Measurements from ENCODE around the gene NDOR1.

NDOR1 gene

DNA sequence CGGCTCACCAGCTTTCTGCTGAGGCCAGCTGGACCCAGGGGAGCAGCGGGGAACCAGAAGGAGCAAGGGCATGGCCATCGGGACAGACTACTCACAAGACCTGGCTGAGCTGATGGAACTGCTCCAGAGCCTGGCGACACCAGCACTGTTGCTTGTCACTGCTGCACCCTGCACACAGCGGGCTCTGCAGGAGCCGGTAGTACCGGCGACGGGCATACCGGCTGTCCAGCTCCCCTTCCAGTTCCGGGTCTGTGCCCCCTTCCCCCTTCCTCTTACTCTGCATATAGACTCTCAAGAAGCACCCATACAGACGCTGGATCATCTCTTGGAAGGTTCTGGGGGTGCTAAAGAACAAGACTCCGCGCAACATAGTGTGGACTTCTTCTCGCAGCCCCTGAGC is 18.1 kb upstream of the NDOR1 start:
- no peaks in the 10 kb centered on the region for H3K27me3 ChIP-seq (ENCODE audit: insufficient read depth, poor library complexity, severe bottlenecking)
- DNase-seq (ENCODE audit: low read depth in 1 of 2, low spot score in 1 of 2): no peak
- H3K27ac ChIP-seq (replicated peaks): no peak overlapping the region; the same call in 1 of the 2 replicates
- H3K4me3 ChIP-seq (replicated peaks; ENCODE audit: insufficient read depth, low read length): peak overlapping the region; percentile 99
- TF ChIP-seq GABPA (IDR thresholded peaks at IDR 0.05; ENCODE audit: low read depth): no peak
- no peak for TF ChIP-seq SPI1 (IDR thresholded peaks at IDR 0.05; ENCODE audit: borderline replicate concordance, low read depth)
- TF ChIP-seq, protein P1, sequence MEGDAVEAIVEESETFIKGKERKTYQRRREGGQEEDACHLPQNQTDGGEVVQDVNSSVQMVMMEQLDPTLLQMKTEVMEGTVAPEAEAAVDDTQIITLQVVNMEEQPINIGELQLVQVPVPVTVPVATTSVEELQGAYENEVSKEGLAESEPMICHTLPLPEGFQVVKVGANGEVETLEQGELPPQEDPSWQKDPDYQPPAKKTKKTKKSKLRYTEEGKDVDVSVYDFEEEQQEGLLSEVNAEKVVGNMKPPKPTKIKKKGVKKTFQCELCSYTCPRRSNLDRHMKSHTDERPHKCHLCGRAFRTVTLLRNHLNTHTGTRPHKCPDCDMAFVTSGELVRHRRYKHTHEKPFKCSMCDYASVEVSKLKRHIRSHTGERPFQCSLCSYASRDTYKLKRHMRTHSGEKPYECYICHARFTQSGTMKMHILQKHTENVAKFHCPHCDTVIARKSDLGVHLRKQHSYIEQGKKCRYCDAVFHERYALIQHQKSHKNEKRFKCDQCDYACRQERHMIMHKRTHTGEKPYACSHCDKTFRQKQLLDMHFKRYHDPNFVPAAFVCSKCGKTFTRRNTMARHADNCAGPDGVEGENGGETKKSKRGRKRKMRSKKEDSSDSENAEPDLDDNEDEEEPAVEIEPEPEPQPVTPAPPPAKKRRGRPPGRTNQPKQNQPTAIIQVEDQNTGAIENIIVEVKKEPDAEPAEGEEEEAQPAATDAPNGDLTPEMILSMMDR (IDR thresholded peaks at IDR 0.05; ENCODE audit: insufficient read depth, low read length): no peak
- no peak for TF ChIP-seq POLR2AphosphoS5 (IDR thresholded peaks at IDR 0.05; ENCODE audit: low read depth)
- TF ChIP-seq, protein P2, sequence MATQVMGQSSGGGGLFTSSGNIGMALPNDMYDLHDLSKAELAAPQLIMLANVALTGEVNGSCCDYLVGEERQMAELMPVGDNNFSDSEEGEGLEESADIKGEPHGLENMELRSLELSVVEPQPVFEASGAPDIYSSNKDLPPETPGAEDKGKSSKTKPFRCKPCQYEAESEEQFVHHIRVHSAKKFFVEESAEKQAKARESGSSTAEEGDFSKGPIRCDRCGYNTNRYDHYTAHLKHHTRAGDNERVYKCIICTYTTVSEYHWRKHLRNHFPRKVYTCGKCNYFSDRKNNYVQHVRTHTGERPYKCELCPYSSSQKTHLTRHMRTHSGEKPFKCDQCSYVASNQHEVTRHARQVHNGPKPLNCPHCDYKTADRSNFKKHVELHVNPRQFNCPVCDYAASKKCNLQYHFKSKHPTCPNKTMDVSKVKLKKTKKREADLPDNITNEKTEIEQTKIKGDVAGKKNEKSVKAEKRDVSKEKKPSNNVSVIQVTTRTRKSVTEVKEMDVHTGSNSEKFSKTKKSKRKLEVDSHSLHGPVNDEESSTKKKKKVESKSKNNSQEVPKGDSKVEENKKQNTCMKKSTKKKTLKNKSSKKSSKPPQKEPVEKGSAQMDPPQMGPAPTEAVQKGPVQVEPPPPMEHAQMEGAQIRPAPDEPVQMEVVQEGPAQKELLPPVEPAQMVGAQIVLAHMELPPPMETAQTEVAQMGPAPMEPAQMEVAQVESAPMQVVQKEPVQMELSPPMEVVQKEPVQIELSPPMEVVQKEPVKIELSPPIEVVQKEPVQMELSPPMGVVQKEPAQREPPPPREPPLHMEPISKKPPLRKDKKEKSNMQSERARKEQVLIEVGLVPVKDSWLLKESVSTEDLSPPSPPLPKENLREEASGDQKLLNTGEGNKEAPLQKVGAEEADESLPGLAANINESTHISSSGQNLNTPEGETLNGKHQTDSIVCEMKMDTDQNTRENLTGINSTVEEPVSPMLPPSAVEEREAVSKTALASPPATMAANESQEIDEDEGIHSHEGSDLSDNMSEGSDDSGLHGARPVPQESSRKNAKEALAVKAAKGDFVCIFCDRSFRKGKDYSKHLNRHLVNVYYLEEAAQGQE (IDR thresholded peaks at IDR 0.05; ENCODE audit: insufficient replicate concordance, low read depth): no peak

DNA sequence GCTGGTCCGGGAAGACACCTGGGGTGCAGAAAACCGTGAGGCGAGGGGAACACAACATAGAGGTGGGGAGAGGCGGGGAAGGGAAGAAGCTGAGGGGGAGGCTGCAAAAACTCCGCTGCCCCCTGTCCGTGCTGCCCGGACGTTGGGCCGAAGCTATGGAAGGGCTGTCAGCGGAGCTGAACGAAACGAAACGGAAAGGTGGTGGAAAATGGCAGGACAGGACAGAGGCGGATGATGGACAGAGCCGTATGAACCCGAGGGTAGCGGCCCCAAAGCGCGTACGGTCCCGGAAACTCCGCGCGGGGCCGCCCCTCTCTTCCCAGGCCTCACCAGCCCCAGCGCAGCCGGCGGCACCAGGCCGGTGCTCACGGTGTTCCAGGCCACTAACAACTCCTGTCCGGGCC is 17.4 kb upstream of the NDOR1 start:
- H3K4me3 ChIP-seq (replicated peaks; ENCODE audit: insufficient read depth, low read length): peak overlapping the region; percentile 99
- H3K27me3 ChIP-seq (ENCODE audit: insufficient read depth, poor library complexity, severe bottlenecking): no peaks in the 10 kb centered on the region
- TF ChIP-seq, protein P1 (IDR thresholded peaks at IDR 0.05; ENCODE audit: insufficient read depth, low read length): no peak
- TF ChIP-seq, protein P2 (IDR thresholded peaks at IDR 0.05; ENCODE audit: insufficient replicate concordance, low read depth): no peak
- TF ChIP-seq SPI1 (IDR thresholded peaks at IDR 0.05; ENCODE audit: borderline replicate concordance, low read depth): no peak
- TF ChIP-seq GABPA (IDR thresholded peaks at IDR 0.05; ENCODE audit: low read depth): no peak
- no peak for TF ChIP-seq POLR2AphosphoS5 (IDR thresholded peaks at IDR 0.05; ENCODE audit: low read depth)
- H3K27ac ChIP-seq (replicated peaks): peak overlapping the region; percentile 73
- DNase-seq (ENCODE audit: low read depth in 1 of 2, low spot score in 1 of 2): no peak

DNA sequence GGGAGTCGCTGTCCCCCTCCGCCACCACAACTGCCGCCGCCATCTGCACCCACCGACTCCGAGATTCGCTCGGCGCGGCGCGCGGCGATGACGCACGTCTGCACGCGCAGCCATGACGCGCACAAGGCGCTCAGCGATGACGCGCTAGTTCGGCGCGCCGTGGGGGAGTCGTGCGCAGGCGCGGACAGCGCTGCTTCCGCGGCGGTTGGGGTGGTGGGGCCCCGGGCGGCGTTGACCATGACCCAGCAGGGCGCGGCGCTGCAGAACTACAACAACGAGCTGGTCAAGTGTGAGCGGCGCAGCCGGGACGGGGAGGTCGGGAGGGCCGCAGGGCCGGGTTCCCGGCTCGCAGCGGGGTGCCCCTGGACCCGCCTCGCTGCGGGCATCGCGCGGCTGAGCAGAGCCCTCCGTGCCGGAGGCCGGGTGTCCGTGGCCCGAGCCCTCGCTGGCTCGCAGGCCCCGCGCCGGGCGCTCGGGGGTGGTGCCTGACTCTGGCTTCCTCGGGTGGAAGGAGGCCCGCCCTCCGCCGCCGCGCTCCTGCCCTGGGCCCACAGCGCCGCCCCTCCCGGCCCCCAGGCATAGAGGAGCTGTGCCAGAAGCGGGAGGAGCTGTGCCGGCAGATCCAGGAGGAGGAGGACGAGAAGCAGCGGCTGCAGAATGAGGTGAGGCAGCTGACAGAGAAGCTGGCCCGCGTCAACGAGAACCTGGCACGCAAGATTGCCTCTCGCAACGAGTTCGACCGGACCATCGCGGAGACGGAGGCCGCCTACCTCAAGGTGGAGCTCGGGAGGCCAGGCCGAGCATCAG is 16.8 kb upstream of the NDOR1 start, which contains the start of the genes ANAPC2 and SSNA1:
Gene ANAPC2, minus strand, starts transcription at position 71 of the 807 bp plus-strand sequence. Its CDS starts 28 bp downstream, at position 43.
Gene SSNA1, plus strand, starts transcription at position 187 of the 807 bp plus-strand sequence. Its CDS starts 51 bp downstream, at position 238.
- peak within 1 kb of the TSS; percentile 99 for H3K4me3 ChIP-seq (replicated peaks; ENCODE audit: insufficient read depth, low read length)
- DNase-seq (ENCODE audit: low read depth in 1 of 2, low spot score in 1 of 2): peak; percentile 90 to 93
- peak within 1 kb of the TSS; percentile 73 for H3K27ac ChIP-seq (replicated peaks)
- TF ChIP-seq, protein P1 (IDR thresholded peaks at IDR 0.05; ENCODE audit: insufficient read depth, low read length): no peak
- TF ChIP-seq POLR2AphosphoS5 (IDR thresholded peaks at IDR 0.05; ENCODE audit: low read depth): peak; percentile 91
- no peaks in the 10 kb centered on the region for H3K27me3 ChIP-seq (ENCODE audit: insufficient read depth, poor library complexity, severe bottlenecking)

Measured in HL-60 (cell line).